Anterior cingulate cortex (tissue), 58 donors: ENCODE results near the gene CACNA1B.
A peak's percentile ranks its signal among the peaks of the same experiment; 100 is the strongest.

ENCODE experiments used
- DNase-seq, 58 donors: peaks; one replicate each; lab custom pipeline; 2025; lab: John Stamatoyannopoulos, UW

CACNA1B gene

GRCh38 chr9:138023394-138024124 lies 146.0 kb downstream of the CACNA1B start:
- peak in 5 of 58 donors; percentile 21 to 65 (median 30) for DNase-seq

- DNase-seq, result no peak
These were observed 146.5 kb downstream of the CACNA1B start for GRCh38 chr9:138024131-138024530.

GRCh38 chr9:138024831-138025291 lies 147.3 kb downstream of the CACNA1B start:
- no peak for DNase-seq

GRCh38 chr9:138025417-138025816 lies 147.8 kb downstream of the CACNA1B start:
- no peak for DNase-seq

- DNase-seq, result no peak
These were observed 148.3 kb downstream of the CACNA1B start for GRCh38 chr9:138025908-138026307.

GRCh38 chr9:138028596-138028995 lies 151.0 kb downstream of the CACNA1B start:
- DNase-seq, result no peak

- DNase-seq, result no peak
These were observed 153.6 kb downstream of the CACNA1B start for GRCh38 chr9:138031186-138031585.

GRCh38 chr9:138033950-138034349 lies 156.4 kb downstream of the CACNA1B start:
- DNase-seq, result no peak

- no peak for DNase-seq
These were observed 159.6 kb downstream of the CACNA1B start for GRCh38 chr9:138037140-138037539.

- no peak for DNase-seq
These were observed 160.7 kb downstream of the CACNA1B start for GRCh38 chr9:138038244-138038671.

GRCh38 chr9:138040446-138041430 lies 163.2 kb downstream of the CACNA1B start:
- DNase-seq, result no peak

- DNase-seq, result no peak
These were observed 164.6 kb downstream of the CACNA1B start for GRCh38 chr9:138042146-138042545.

- no peak for DNase-seq
These were observed 165.1 kb downstream of the CACNA1B start for GRCh38 chr9:138042640-138043039.

GRCh38 chr9:138043061-138043410 lies 165.5 kb downstream of the CACNA1B start:
- no peak for DNase-seq

- DNase-seq, result peak in 1 of 58 donors; percentile 24
These were observed 166.1 kb downstream of the CACNA1B start for GRCh38 chr9:138043411-138044345.

GRCh38 chr9:138044485-138045383 lies 167.2 kb downstream of the CACNA1B start:
- DNase-seq, result peak in 46 of 58 donors; percentile 24 to 89 (median 55)

GRCh38 chr9:138045541-138046490 lies 168.2 kb downstream of the CACNA1B start:
- DNase-seq, result no peak
